Embryonic facial prominence (tissue), 1 donor: ENCODE measurements around the gene SULF2.

ENCODE experiments used
- DNase-seq: peaks from one replicate; pipeline ENCODE4 v3.0.0-alpha.2; 2016; ENCODE audit errors: extremely low spot score

Gene SULF2

GRCh38 chr20:47669152-47669425 lies 116.2 kb downstream of the SULF2 start:
- no peak for DNase-seq

DNA sequence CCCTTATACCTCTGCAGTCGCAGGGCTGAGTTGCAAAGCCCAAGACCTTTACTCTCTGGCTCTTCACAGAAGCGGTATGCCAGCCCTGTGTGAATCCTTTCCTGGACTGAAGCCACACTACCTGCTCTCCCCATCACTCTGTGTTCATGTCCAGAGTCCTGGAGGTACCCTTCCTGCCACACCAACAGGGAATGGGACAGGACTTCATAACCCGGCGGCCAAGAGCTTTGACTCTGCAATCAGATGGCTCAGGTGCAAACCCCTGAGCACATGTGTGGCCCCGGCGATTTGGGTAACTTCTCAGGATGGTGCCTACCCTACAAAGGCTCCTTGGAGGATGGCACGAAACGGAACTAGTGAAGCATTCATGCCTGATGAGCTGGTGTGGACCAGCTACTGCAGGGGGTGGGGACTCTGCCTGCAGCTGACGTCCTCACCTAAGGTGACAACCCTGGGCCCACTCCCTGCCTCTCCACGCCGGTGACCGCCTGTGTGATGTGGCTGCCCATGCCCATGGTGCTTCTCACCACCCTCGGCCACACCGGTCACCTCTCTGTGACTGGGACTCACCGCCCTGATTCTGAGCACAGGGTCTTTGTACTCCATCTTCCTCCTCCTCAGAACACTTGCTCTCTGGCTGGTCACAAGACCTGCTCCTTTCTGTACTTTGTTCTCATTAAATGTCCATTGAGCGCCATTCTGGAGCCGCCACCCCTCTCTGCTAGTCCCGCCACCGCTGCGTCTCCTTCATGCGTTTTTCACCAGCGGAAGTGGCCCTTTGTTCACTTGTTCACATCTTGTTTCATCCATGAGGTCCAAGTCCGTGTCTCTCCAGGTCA lies 116.7 kb downstream of the SULF2 start:
- no peak for DNase-seq

GRCh38 chr20:47667531-47668312 lies 117.6 kb downstream of the SULF2 start:
- no peak for DNase-seq

DNA sequence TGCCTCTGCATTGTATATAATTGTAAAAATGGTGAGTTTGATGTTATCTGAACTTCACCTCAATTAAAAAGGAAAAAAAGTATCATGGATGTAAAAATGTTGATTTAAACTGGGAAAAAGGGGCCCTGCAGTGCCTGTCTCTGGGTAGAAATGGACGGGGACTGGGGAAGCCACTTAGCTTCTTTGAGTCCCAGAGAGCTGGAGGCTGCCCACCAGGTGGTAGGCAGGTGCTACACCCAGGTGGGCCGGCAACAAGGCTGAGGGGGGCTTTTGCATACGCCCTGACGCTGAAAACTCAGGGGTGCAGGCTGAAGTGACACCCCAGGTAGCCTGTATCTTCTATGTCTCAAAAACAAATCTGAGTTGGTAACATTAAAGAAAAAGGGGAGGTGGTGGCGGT lies 118.2 kb downstream of the SULF2 start:
- DNase-seq, result no peak

- no peak for DNase-seq
Measured at GRCh38 chr20:47666304-47666703, 119.0 kb downstream of the SULF2 start.

GRCh38 chr20:47665221-47665991 lies 119.9 kb downstream of the SULF2 start:
- no peak for DNase-seq

DNA sequence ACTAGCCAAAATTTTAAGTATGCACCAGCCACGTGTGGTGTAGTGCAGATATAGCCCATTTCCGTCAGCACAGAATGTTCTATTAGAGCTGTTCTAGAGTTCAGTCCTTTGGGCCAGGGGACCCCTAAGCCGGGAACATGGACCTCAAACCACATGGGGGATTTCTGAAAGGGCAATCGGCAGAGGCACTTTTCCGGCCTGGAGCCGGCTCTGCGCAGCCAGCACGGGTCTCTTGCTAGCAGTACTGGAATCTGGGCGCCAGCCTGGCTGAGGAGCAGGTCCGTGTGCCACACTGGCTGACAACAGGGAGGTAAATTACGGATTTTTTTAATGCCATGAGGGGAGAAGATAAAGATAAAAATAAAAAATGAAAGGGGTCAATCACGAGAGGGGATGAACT lies 120.5 kb downstream of the SULF2 start:
- DNase-seq, result no peak

DNA sequence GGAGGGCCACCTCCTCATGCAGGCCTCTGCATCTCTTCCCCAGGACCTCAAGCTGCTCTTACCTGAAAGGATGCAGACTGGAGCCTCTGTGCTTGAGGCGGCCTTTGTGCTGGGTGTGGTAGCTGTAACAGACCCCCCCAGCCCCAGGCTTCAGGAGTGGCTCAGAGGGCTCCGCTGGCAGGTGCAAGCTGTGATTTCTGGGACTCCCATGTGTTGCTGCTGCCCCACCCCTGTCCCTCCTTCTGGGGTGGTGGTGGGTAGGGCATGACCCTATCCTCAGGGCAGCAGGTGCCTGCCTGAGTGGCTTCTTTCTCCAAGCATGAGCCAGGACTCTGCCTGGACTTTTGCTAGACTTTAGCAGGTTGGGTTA lies 121.2 kb downstream of the SULF2 start:
- no peak for DNase-seq

GRCh38 chr20:47663354-47664067 lies 121.8 kb downstream of the SULF2 start:
- peak; percentile 55 for DNase-seq

DNA sequence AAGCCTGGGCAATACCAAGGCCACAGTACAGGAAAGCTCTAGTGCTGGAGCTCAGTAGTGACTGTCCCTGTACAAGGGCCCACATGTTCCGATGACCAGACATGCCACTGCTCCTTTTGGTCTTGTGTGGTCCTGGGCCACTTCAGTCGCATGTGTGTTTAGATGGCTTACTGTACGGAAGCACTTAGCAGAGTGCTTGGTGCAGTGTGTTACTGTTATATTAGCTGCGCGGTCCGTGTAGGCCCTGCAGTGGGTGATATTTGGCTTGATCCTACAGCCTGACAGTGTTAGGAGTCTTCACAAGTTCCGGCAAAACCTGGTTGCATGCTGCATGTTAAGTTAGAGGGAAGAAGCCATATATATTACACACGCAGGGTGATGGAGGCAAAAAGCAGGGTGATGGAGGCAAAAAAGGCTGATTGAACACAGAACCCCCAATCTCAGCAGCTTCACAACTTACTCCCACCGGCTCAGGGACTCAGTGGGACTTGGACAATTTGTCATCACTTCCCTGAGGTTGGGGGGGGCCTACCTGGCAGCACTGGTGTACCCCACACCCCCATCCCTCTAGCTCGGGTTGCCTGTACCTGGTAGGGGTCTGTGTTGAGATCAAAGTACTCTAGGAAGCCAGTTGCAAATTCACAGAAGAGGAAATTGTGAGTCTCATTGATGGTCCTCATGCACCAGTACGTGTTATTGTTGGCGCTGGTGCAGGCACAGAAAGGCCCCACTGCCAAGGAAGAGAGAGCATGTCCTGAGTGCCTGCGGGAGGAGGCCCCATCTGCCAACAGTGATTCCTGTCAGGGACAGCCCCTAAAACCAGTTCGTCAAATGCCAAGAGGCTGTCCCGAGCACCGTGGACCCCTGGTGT lies 122.6 kb downstream of the SULF2 start:
- DNase-seq, result no peak

DNA sequence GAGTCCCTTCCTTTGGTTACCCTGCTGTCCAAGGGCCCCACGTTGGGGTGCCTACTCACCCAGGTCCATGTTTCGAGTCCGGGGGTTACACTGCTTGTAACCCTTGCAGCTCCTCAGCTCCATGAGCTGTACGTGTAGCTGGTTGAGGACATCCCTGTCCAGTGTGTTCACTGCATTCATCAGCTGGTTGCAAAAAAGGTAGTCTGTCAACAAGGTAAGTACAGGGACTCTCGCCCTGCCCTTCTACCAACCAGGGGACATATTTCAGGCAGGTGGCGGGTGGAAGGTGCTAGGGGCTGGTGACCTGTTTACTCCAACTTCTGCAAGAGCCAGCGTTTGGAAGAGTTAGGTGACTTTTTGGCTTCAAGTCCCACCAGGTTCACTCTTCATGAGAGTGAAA lies 123.6 kb downstream of the SULF2 start:
- DNase-seq, result no peak

DNA sequence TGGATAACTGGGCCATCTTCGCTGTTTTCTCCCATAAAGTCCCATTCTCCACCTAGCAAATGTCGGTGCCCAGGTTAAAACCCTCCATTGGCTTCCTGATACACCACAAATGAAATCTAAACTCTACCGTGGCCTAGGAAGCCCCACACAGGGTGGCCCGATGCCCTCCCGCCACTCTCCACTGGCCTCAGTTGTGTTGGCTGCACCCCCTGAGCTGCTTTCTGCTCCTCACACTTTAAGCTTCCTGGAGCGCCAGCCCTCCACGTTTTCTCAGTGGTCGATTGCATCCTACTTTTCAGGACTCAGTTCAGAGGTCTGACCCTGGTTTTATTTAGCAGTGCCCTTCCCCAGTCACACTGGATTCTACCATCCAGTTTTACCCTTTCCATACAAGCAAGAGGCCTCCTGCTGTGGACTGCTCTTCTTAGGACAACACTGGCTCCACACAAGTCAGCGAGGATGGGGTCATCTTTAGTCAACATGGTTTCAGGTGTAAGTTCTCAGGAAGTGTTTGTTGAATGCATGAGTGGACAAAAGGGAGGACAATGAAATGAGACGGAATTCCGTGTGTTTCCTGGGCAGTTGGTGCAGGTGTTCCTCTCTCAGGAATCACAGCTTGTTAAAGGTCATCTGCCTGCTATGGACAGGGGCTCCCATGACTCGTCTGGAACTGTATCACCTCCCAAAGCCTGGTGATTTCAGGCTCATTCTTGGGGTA lies 124.1 kb downstream of the SULF2 start:
- DNase-seq, result no peak

DNA sequence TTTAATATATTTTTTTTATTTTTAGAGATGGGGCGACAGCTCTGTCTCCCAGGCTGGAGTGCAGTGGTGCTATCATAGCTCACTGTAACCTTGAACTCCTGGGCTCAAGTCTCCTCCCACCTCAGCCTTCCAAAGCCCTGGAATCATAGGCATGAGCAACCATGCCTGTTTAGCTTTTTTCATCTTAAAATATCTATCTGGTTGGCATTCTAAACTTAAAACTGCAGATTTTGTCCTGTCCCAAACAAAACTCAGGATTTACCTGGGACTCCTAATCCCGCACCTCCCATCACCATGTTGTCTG lies 124.7 kb downstream of the SULF2 start:
- DNase-seq, result no peak

- no peak for DNase-seq
Measured at GRCh38 chr20:47659904-47660601, 125.2 kb downstream of the SULF2 start.

DNA sequence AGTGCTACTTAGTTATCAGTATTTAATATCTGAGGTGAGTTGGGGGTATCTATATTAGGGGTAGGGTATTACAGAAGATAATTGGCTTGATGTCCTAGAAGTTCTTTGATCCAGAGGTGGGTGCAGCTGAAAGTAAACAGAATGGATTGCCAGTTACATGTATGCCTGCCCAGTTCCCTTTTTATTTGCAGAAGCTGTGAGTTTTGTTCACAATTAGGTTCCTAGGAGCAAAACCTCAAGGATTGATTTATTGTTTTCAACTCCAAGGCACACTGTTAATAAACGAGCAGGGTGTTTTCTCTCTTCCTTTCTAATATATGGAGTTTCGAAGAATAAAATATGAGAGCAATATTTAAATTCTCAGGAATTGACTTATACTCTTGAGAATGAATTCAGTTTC lies 129.0 kb downstream of the SULF2 start:
- no peak for DNase-seq

GRCh38 chr20:47655635-47656034 lies 129.6 kb downstream of the SULF2 start:
- DNase-seq, result no peak

DNA sequence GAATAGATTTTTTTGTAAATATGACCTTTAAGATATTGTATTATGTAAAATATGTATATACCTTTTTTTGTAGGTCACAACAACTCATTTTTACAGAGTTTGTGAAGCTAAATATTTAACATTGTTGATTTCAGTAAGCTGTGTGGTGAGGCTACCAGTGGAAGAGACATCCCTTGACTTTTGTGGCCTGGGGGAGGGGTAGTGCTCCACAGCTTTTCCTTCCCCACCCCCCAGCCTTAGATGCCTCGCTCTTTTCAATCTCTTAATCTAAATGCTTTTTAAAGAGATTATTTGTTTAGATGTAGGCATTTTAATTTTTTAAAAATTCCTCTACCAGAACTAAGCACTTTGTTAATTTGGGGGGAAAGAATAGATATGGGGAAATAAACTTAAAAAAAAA lies 130.9 kb downstream of the SULF2 start:
- DNase-seq, result no peak

GRCh38 chr20:47653869-47654268 lies 131.4 kb downstream of the SULF2 start:
- no peak for DNase-seq

DNA sequence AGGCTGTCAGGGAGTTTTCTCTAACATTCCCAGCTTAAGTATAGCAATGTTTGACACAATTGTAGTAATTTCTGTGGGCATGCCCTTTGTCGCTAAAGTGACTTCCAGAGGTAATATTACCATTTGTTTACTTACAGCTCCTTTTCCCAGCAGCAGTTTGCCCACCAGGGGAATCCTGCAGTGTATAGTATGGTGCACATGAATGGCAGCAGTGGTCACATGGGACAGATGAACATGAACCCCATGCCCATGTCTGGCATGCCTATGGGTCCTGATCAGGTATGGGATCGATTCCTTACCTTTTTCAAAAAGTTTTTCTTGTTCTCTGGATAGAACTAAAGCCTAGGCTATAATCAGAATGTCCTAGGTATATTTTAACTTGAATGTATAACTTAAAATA lies 132.5 kb downstream of the SULF2 start:
- no peak for DNase-seq

DNA sequence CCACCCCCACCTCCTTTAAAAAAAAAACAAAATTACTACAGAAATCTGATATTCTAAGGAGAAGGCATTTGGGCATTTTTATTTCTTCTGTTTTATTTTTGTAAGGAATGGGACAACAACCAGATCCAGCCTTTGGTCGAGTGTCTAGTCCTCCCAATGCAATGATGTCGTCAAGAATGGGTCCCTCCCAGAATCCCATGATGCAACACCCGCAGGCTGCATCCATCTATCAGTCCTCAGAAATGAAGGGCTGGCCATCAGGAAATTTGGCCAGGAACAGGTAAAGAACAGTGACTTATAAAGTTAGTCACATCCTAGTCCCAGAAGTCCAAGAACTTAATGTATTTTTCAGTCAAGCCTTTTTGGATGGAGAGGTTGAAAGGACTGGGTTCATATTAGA lies 133.0 kb downstream of the SULF2 start:
- DNase-seq, result no peak
